Activated B cell treated with CpG ODN at 0.5 μM for 24 hours (primary cell): ENCODE results near the gene ST6GALNAC5. TPM values are rescaled to one million over a fixed set of nuclear protein-coding genes. Genes with fewer than 3 reads are reported as not detected.

Experiments
- ATAC-seq: fragments of 200-7000 bp; cut with Tn5 transposase; one replicate; pipeline ENCODE4 v1.10.0; 2021; ENCODE audit warnings: low read depth, mild to moderate bottlenecking, moderate library complexity
- CTCF ChIA-PET: fragments of 350-600 bp; sonication (Branson Sonifier 250); formaldehyde crosslinking; loops from one replicate; lab custom pipeline; 2021; ENCODE audit warnings: antibody characterized with exemption; lab: Charles Lee
- POLR2A ChIA-PET: fragments of 350-600 bp; sonication (Branson Sonifier 250); formaldehyde crosslinking; loops from one replicate; lab custom pipeline; 2021; ENCODE audit warnings: antibody characterized with exemption; lab: Charles Lee
- DNase-seq: peaks from one replicate; pipeline ENCODE4 v3.0.0; 2022
- H3K27ac Mint-ChIP-seq: one replicate; pipeline ENCODE4 v1.8.0; 2020; ENCODE audit warnings: mixed read lengths
- H3K27me3 Mint-ChIP-seq: one replicate; pipeline ENCODE4 v1.8.0; 2021; ENCODE audit warnings: mixed read lengths
- H3K36me3 Mint-ChIP-seq: one replicate; pipeline ENCODE4 v1.8.0; 2021; ENCODE audit warnings: low read depth, mixed read lengths
- H3K4me1 Mint-ChIP-seq: one replicate; pipeline ENCODE4 v1.8.0; 2021; ENCODE audit warnings: mixed read lengths
- H3K4me3 Mint-ChIP-seq: one replicate; pipeline ENCODE4 v1.8.0; 2020; ENCODE audit warnings: mild to moderate bottlenecking, mixed read lengths
- H3K9me3 Mint-ChIP-seq: one replicate; pipeline ENCODE4 v1.8.0; 2020; ENCODE audit warnings: mixed read lengths
- intact Hi-C: fragments of 100-400 bp; cut with micrococcal nuclease; formaldehyde crosslinking; loops from one replicate; pipeline ENCODE4 v1.15.1; 2024
- total RNA-seq: library from RNA; stranded (reverse); gene quantifications from 2 replicates; pipeline ENCODE4 v1.2.3, GENCODE V29; 2022
- TF ChIP-seq, protein P1 (sequence below): fragments of 200-600 bp; IDR thresholded peaks from one replicate; pipeline ENCODE4 v1.8.0; 2022; ENCODE audit warnings: antibody characterized with exemption, mild to moderate bottlenecking

ST6GALNAC5 gene
- total RNA-seq, 1 donor from 2014 or later = not detected

DNA sequence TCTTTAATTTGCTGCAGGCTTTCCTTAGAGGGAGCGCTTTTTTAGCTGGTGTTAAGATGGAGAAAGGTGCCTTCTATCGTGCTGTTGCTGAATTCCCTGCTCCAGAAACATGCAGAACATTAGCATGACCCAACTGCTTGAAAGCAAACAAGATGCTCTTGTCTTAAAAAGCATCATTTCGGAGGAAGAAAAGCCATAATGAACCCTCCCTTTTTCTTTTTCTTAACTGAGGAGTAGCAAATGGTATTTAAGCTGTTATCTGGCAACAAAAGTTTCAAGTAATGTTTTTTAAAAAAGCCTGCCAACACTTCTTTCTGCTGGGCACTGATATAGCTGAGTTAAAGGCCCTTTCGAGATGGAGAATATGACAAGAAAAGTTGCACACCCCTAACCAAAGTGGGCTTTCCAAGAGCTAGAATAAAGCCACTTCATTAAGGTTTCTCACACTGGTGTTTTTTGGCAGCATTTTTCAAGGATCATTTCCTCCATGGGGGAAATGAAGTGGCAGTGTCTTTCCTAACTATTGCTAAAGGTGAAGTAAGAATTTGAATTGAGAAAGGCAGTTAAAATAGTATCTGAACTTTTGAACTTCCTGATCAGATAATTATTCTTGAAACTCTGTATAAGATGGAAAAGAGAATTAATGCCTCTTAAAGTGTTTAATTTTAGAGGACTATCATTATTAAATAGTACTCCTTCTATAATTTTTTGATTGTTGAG lies 38.8 kb downstream of the ST6GALNAC5 start:
- TF ChIP-seq, protein P1, sequence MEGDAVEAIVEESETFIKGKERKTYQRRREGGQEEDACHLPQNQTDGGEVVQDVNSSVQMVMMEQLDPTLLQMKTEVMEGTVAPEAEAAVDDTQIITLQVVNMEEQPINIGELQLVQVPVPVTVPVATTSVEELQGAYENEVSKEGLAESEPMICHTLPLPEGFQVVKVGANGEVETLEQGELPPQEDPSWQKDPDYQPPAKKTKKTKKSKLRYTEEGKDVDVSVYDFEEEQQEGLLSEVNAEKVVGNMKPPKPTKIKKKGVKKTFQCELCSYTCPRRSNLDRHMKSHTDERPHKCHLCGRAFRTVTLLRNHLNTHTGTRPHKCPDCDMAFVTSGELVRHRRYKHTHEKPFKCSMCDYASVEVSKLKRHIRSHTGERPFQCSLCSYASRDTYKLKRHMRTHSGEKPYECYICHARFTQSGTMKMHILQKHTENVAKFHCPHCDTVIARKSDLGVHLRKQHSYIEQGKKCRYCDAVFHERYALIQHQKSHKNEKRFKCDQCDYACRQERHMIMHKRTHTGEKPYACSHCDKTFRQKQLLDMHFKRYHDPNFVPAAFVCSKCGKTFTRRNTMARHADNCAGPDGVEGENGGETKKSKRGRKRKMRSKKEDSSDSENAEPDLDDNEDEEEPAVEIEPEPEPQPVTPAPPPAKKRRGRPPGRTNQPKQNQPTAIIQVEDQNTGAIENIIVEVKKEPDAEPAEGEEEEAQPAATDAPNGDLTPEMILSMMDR = no peak
- intact Hi-C loops = loop anchor here (10.0 kb wide), 1 partner anchor 629 kb away; no protein-coding TSS in a partner anchor
- CTCF ChIA-PET = no interaction called here
- no peak overlapping the region for H3K4me3 Mint-ChIP-seq
- DNase-seq (no peak), ATAC-seq (no peak)
- no peak overlapping the region for H3K27ac Mint-ChIP-seq
- POLR2A ChIA-PET = no interaction called here
- H3K36me3 Mint-ChIP-seq = no peaks in the 10 kb centered on the region
- H3K4me1 Mint-ChIP-seq = no peaks in the 10 kb centered on the region
- no peaks in the 10 kb centered on the region for H3K9me3 Mint-ChIP-seq
- no peaks in the 10 kb centered on the region for H3K27me3 Mint-ChIP-seq

DNA sequence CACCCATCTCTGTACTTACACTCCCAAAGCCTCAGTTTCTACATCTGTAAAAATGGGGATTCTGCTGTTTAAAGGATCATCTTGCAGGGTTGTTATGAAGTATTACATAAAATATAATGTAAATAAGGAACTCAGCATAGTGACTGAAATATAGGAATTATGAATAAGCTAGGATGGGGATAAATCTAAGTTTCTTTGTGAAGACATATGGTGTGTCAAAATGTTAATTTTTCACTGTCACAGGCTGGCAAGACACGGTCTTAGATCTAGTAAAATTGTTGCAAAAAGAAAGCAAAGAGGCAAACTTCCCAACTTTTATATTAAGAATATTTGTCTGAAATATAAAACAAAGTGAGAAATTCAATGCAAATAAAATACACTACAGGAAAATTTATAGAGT lies 42.0 kb downstream of the ST6GALNAC5 start:
- no peaks in the 10 kb centered on the region for H3K27me3 Mint-ChIP-seq

DNA sequence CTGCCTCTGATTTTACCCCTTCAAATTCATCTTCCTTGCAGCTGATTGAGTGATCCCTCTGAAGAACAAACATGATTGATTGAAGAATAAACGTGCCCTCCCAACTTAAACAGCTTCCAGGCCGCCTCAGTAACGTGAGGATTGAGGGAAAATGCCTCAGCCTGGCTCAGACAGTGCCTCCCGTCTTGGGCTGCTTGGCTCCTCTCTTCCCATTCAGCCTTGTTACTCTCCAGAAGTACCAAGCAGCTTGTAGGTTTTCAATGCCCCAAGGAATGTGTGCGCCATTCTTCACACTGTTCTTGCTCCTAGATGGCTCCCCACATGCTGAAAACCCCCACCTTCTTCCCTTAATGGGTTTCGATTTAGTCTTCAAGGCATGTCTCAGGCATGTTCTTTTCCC lies 51.8 kb downstream of the ST6GALNAC5 start:
- no peak for DNase-seq
- Mint-ChIP-seq H3K4me3 (no peak overlapping the region), H3K36me3 (no peaks in the 10 kb centered on the region), H3K27me3 (no peaks in the 10 kb centered on the region), H3K9me3 (no peaks in the 10 kb centered on the region), H3K27ac (no peak overlapping the region), H3K4me1 (no peaks in the 10 kb centered on the region)
- ChIA-PET POLR2A (no interaction called here), CTCF (no interaction called here)
- intact Hi-C loops = no loop called here
- TF ChIP-seq, protein P1 = no peak
- ATAC-seq = no peak

More for the DNA sequence above, 42.0 kb downstream of the ST6GALNAC5 start:
- H3K27ac Mint-ChIP-seq = no peak overlapping the region
- ATAC-seq (no peak), DNase-seq (no peak)
- intact Hi-C loops = loop anchor here (10.0 kb wide), 1 partner anchor 625 kb away; no protein-coding TSS in a partner anchor
- TF ChIP-seq, protein P1 = no peak
- CTCF ChIA-PET = no interaction called here
- H3K4me3 Mint-ChIP-seq = no peak overlapping the region
- POLR2A ChIA-PET = no interaction called here
- H3K4me1 Mint-ChIP-seq = no peaks in the 10 kb centered on the region
- H3K9me3 Mint-ChIP-seq = no peaks in the 10 kb centered on the region
- H3K36me3 Mint-ChIP-seq = no peaks in the 10 kb centered on the region

DNA sequence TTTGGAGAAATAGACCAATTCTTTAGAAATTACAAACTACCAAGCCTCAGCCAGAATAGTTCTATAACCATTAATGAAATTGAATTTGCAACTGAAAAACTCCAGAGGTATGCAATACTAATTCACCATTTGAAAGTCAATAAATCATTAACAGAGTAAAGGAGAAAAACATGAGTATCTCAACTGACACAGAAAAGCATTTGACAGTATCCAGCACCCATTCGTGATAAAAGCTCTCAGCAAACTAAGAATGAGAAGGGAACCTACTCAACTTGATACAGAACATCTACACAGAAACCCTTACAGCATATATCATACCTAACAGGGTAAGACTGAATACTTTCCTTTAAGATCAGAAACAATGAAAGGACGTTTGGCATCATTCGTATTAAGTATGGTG lies 54.3 kb downstream of the ST6GALNAC5 start:
- CTCF ChIA-PET = no interaction called here
- Mint-ChIP-seq H3K27me3 (no peaks in the 10 kb centered on the region), H3K9me3 (no peaks in the 10 kb centered on the region), H3K4me1 (no peaks in the 10 kb centered on the region), H3K27ac (no peak overlapping the region), H3K36me3 (no peaks in the 10 kb centered on the region), H3K4me3 (no peak overlapping the region)
- intact Hi-C loops = no loop called here
- ATAC-seq (no peak), DNase-seq (no peak)
- TF ChIP-seq, protein P1 = no peak
- POLR2A ChIA-PET = no interaction called here

DNA sequence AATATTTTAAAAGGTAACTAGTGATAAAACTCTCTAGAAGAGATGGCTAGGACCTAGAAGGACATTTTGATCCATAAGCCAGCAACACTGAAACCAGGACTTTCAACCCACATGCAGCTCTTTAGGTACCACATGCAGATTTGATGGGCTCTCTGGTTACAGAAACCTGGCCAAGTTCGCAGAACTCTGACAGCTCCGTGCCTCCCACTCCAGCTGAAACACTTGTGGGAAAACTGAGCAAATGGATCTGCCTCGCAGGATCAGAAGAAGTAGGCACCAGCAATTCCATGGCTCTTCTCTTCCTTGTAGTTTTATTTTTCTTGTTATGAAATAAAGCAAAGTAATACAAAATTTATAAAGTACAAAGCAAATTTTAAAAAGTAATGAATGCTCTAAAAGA lies 58.5 kb downstream of the ST6GALNAC5 start:
- ChIA-PET CTCF (no interaction called here), POLR2A (no interaction called here)
- no peak for ATAC-seq
- Mint-ChIP-seq H3K36me3 (no peaks in the 10 kb centered on the region), H3K4me3 (no peak overlapping the region), H3K27ac (no peak overlapping the region), H3K4me1 (no peaks in the 10 kb centered on the region), H3K27me3 (peaks cover 4% of the 10 kb centered on the region), H3K9me3 (no peaks in the 10 kb centered on the region)
- DNase-seq = no peak
- intact Hi-C loops = no loop called here
- TF ChIP-seq, protein P1 = no peak
